AG04450 (cell line): ENCODE measurements around the gene MAP7. TPM values are rescaled to one million over a fixed set of nuclear protein-coding genes. Genes with fewer than 3 reads are reported as not detected.

ENCODE experiments used
- CTCF ChIA-PET: fragments of 300-600, 350-600 bp; formaldehyde crosslinking; extraction: SDS; loops from one replicate; lab custom pipeline; 2022; ENCODE audit warnings: antibody characterized with exemption, inconsistent platforms; lab: Charles Lee
- POLR2A ChIA-PET: fragments of 350-600 bp; formaldehyde crosslinking; extraction: SDS; loops from one replicate; lab custom pipeline; 2021; ENCODE audit warnings: antibody characterized with exemption, inconsistent platforms; lab: Yijun Ruan, JAX
- DNase-seq: peaks from one replicate; pipeline ENCODE4 v3.0.0-alpha.2; 2011; ENCODE audit warnings: low read depth, low spot score
- H3K27ac ChIP-seq: one replicate; pipeline ENCODE4 v1.5.1; 2012; ENCODE audit warnings: low read depth, low read length, control low read depth
- H3K27me3 ChIP-seq: one replicate; pipeline ENCODE4 v1.6.0; 2012; ENCODE audit warnings: low read length; ENCODE audit not compliant: control insufficient read depth, insufficient read depth
- H3K4me3 ChIP-seq: 2 replicates; pipeline ENCODE4 v1.5.1; 2011; ENCODE audit warnings: mild to moderate bottlenecking, low read depth, low read length, control low read depth
- H3K9me3 ChIP-seq: 2 replicates; pipeline ENCODE4 v1.5.1; 2012; ENCODE audit warnings: low read length; ENCODE audit not compliant: control insufficient read depth, insufficient read depth
- polyA plus RNA-seq: library from polyadenylated mRNA; depleted of rRNA; stranded (reverse); fragments of >200 nt; gene quantifications from 2 replicates; pipeline ENCODE4 v1.2.3, GENCODE V29; 2011
- TF ChIP-seq, protein P1 (sequence below): IDR thresholded peaks from 2 replicates; pipeline ENCODE4 v1.5.1; 2011; ENCODE audit warnings: low read depth, low read length, control low read depth, inconsistent platforms

Gene MAP7
- polyA plus RNA-seq, 1 experiment: 0.30 TPM

- no peak for DNase-seq
- peaks cover under 1% of the 10 kb centered on the region; the same call in 1 of the 2 replicates for H3K9me3 ChIP-seq
- TF ChIP-seq, protein P1, sequence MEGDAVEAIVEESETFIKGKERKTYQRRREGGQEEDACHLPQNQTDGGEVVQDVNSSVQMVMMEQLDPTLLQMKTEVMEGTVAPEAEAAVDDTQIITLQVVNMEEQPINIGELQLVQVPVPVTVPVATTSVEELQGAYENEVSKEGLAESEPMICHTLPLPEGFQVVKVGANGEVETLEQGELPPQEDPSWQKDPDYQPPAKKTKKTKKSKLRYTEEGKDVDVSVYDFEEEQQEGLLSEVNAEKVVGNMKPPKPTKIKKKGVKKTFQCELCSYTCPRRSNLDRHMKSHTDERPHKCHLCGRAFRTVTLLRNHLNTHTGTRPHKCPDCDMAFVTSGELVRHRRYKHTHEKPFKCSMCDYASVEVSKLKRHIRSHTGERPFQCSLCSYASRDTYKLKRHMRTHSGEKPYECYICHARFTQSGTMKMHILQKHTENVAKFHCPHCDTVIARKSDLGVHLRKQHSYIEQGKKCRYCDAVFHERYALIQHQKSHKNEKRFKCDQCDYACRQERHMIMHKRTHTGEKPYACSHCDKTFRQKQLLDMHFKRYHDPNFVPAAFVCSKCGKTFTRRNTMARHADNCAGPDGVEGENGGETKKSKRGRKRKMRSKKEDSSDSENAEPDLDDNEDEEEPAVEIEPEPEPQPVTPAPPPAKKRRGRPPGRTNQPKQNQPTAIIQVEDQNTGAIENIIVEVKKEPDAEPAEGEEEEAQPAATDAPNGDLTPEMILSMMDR: no peak
- ChIA-PET POLR2A (no interaction called here), CTCF (interaction anchor here (1.0 to 1.1 kb wide), 2 partner anchors 16 to 53 kb away, joined by 3 read pairs; partner anchors contain the start of gene MAP7)
- H3K4me3 ChIP-seq: no peak overlapping the region
- no peaks in the 10 kb centered on the region for H3K27me3 ChIP-seq
- no peak overlapping the region for H3K27ac ChIP-seq
Observed at GRCh38 chr6:136566007-136566487, 15.8 kb upstream of the MAP7 start.

DNA sequence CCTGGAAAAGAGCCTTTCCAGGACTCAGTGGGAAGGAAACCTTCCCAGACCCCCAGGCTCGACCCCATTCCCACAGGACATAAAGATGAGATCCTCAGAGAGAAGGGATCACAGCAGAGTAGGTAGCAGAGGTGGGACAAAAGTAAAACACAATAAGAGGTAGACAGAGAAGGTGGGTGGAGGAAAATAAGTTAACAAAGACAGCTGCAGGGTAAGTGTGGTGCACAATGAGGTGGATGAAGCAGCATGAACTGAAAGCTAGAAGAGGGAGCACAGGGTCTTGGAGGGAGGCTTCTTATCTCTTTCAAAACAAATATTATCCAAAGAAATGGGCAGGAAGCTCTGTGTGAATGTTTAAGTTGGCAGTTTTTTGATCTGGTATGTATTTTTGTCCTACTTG is 14.0 kb upstream of the MAP7 start:
- no peak for DNase-seq
- ChIA-PET POLR2A (no interaction called here), CTCF (no interaction called here)
- Histone ChIP-seq H3K27me3 (no peaks in the 10 kb centered on the region), H3K27ac (no peak overlapping the region), H3K4me3 (no peak overlapping the region), H3K9me3 (no peaks in the 10 kb centered on the region)
- TF ChIP-seq, protein P1: no peak

DNA sequence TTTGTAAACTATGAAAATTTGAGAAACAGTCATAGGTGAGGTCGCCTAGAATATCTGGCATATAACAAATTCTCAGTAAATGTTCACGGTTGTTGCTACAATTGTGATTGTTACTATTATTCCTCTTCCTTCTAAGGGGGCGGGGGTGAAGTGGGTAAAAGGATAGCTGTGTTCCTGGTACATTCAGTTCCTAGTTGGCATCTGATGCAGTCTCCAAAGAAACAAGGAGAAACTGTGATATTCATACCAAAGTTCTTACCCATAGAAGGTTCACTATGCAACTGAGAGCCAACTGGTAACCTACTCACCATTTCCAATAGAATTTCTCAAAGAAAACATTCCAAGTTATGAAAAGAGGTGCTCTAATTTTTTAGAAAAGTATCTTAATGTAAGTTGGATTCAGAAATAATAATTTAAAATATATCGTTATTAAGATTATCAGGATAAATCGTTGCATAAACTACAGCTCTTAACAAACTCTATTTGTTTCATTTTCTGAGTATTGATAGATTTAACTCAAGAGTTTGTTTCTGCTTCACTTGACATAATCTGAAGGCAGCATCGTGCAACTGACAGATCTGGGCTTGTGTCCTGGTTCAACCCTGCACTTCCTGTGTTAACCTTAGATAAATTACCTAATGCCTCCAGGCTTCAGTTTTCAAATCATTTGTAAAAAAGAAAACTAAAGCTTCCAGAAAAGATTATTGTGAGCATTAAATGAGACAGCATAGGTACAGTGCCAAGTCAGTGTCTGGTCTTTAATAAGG is 13.3 kb upstream of the MAP7 start:
- CTCF ChIA-PET: interaction anchor here (0.5 to 2.0 kb wide), 5 partner anchors 13 to 229 kb away, joined by 3 to 7 read pairs (median 5); partner anchors contain the start of gene MAP3K5
- DNase-seq: no peak
- H3K9me3 ChIP-seq: no peaks in the 10 kb centered on the region
- TF ChIP-seq, protein P1: no peak
- no peaks in the 10 kb centered on the region for H3K27me3 ChIP-seq
- H3K27ac ChIP-seq: no peak overlapping the region
- POLR2A ChIA-PET: no interaction called here
- no peak overlapping the region for H3K4me3 ChIP-seq

- TF ChIP-seq, protein P1: no peak
- ChIA-PET CTCF (interaction anchor here (1.4 to 2.0 kb wide), 4 partner anchors 11 to 230 kb away, joined by 3 to 7 read pairs (median 6); partner anchors contain the start of gene MAP3K5), POLR2A (interaction anchor here (0.7 kb wide), 1 partner anchor 21 kb away, joined by 3 read pairs; no protein-coding TSS in a partner anchor)
- Histone ChIP-seq H3K27ac (no peak overlapping the region), H3K27me3 (no peaks in the 10 kb centered on the region), H3K9me3 (no peaks in the 10 kb centered on the region), H3K4me3 (no peak overlapping the region)
- no peak for DNase-seq
Observed at GRCh38 chr6:136562211-136562610, 12.0 kb upstream of the MAP7 start.
